D341Med (cell line): ENCODE measurements around the gene NTRK3.

ENCODE experiments used
- DNase-seq: peaks from one replicate; pipeline ENCODE4 v3.0.0; 2012; ENCODE audit warnings: low spot score

NTRK3 gene

DNA sequence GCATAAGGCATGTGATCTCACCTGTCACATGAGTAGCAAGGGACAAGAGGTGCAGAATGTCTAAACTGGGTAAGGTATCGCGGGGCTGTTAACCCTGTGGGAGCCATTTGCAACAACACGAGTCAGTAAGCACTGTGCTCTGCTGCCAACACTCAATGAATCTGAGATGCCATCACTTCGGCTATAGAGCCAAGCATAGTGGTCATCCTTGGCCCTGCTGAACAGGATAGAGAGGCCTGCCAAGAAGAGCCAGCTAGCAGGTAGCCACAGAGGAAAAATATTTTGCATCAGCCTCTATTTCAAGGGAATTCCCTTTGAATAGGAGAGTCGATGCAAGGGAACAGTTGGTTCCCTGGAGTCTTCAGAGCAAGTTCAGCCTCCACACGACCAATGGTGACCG is 137.8 kb downstream of the NTRK3 start:
- no peak for DNase-seq

GRCh38 chr15:88118035-88118434 is 138.5 kb downstream of the NTRK3 start:
- no peak for DNase-seq

DNA sequence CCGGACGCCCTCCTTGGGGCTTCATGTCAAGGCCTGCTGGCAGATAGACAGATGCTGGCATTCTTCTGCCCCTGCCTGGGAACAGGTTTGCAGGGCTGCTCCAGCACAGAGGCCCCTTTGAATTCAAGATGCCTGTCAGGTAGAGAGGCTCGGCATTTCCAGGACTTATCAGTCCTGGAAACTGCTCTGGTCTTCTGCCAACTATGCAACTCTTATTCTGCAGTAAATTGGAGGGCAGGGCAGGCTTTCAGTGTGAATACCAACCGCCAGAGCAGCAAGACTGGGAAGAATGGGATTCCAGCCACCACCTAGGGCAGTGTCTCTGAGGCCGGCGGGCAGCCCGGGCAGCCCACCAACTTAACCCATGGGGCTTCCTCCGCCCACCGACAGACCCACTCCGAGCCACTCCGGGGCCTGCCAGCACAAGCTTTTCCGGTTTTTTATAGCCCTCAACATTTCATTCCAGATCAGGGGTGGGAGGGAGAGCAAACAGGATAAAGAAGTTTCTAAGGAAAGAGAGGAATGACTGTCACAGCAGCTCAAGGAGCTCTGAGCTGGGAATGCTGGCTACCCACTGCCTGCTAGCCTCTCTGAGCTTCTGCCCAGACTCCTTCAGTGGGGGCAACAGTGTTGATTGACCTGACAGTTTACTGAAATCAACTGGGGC is 140.9 kb downstream of the NTRK3 start:
- DNase-seq = no peak

DNA sequence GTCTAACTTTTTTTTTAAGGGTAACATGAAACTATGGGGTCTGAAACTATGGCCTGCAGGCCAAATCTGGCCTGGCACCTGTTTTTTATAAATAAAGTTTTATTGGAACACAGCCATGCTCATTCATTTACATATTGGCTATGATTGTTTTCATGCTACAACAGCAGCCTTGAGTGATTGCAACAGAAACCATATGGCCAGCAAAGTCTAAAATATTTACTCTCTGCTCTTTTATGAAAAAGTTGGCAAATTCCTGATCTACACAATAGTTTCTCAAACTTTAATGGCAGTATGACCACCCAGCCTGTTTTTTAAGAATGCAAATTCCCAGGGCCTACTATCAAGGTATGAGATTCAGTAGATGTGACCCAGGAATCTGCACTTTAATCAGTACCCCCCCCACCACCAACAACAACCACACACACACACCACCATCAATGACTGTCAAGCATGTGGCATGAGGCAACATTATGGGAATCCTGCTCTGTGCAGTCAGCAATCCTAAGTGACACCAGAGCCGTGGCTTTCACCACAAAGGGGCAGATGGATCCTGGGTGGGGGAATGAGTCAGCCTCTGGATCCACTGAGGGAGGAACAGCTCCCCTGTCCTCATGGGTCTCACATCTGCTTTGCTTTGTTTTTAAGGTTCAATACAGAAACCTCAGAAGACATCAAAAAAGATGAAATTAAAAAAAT is 142.8 kb downstream of the NTRK3 start:
- DNase-seq = no peak

GRCh38 chr15:88108991-88109390 is 147.5 kb downstream of the NTRK3 start:
- no peak for DNase-seq

- DNase-seq = no peak
These were observed 148.1 kb downstream of the NTRK3 start for GRCh38 chr15:88108477-88108876.

- no peak for DNase-seq
These were observed 150.5 kb downstream of the NTRK3 start for GRCh38 chr15:88106074-88106473.

DNA sequence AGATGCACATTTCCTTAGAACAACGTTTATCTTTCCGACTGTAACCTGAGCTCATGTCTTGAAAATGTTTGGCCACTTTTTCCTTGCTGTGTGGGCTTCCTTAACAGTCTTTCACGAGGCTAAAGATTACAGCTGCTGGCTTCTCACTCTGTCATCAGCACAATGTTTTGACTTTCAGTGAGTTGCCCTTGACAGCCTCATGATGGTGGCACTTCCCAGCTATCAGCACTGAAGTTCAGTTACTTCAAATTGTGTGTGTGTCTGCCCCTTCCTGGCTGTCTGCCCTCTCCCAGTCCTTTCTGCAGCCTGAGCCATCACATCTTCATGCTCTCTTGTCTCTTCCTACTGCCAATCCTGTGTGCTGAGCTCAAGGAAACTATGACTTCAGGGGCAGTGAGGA is 152.2 kb downstream of the NTRK3 start:
- DNase-seq = no peak

DNA sequence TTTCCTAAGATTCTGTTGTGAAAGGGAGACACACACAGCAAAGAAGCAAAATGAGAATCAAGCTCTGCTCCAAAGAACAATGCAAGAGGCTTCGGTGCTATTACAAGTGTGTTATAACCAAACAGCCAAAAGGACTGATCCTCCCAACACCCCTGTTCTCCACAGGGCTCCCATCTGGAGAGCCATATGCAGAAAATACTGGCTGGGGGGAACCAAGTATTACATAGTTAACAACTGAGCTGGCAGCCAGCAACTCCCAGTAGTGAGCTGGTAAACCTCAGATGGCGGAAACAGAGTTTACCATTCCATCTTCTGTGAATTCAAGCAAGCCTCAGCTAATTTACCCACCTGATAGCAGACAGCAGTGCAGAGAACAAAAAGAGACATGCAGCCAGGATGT is 156.4 kb downstream of the NTRK3 start:
- DNase-seq = no peak

DNA sequence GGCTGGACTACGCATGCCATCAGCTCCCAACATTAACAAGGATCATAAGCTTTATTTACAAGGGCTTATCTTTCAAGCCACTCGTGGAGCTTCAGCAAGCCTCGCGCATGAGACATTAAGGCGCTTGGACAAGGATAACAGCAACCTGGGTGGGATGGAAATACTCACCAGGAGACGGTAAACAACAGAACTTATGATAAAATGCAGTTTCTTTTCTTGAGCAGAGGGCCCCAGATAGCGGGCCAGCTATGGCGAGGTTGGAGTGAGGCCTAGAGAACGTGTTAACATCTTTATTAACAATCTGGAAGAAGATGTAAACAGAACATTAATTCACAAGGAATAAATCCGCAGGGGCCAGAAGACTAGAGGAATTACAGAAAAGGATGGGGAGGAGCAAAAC is 158.2 kb downstream of the NTRK3 start:
- no peak for DNase-seq

DNA sequence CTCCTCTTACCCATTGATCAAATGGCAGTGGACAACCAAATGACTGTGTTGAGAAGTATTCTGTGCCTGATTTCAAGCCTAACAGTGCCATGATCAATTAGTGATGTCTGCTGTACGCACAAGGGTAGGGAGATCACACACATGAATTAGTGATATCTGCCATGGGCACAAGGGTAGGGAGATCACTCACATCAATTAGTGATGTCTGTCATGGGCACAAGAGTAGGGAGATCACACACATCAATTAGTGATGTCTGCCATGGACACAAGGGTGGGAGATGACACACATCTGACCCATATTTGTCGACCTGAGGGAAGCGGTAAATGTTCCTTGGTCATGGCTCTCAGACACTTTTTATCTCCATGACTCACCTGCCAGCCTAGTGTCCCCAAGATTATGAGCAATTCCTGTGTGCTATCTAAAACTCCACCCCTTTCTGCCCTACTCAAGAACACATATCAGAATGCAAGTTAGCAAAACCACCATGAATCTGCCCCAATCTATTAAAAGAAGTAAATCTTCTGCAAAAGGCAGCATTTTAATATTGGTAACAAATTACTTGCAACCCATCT is 165.0 kb downstream of the NTRK3 start:
- DNase-seq = no peak

DNA sequence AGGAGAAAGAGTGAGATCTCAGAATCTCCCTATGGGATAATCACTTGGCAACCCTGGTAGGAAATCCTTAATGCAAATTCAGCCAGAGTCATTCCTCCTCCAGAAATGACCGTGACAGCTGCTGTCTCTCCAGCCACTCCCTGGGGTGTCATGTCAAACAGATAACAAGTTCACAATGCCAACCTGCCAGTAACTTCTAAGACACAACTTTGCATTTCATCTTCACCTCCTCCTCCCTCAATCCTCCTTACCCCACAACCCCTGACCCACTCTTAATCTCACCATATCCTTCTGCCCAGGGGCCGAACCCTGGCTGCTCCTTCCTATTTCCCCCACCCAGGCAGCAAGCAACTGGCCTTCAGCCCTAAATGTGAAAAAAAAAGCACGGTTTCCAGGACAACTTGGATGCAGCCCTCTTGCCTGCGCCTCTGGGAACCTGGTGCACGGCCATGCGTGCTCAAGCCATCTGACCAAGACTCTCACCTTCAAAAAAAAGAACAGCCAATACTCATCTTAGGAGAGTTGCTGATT is 166.0 kb downstream of the NTRK3 start:
- DNase-seq = no peak

GRCh38 chr15:88089731-88090130 is 166.8 kb downstream of the NTRK3 start:
- DNase-seq = no peak

DNA sequence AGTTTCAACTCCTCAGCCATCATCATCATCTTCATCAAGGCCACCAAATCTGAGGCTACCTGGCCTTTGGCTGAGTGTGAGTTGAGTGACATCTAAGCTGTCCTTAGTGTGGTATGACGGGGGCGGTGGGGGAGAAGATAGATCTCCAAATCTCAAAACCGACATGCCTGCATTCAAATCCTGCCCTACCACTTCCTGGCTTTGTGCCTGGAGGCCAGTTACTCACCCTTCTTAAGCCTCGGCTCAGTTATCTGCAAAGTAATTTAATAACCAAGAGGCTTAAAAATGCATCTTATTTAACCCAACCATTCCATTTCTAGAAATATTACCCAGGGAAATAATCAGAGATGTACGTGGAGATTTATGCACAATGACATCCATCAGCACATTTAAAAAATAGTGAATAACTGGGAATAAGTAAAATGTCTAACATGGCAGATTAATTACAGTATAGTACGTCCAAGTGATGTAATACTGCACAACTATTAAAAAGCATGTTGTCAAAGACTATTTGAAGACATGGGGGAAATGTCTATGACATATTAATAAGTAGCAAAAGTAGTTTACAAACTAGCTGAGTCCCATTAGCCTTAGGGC is 167.4 kb downstream of the NTRK3 start:
- no peak for DNase-seq

GRCh38 chr15:88083811-88084760 is 172.5 kb downstream of the NTRK3 start:
- no peak for DNase-seq

DNA sequence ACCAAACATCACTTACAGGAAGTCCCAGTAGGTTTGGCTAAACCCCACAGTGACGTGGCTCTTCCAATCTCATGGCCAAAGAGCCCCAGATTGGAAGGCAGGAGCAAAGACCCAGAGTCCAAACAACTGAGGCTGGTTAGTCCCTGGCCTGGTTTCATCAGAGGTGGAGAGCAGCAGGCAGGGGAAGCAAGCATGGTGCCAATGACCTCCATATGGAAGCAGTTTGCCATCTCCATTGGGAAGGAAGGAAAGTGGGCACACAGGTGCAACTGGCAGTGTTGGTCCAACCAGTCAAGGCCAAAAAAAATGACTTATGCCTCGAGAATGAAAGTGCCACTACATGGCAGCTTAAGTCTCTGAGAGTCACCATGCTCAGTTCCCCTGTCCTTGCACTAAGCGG is 175.9 kb downstream of the NTRK3 start:
- no peak for DNase-seq

DNA sequence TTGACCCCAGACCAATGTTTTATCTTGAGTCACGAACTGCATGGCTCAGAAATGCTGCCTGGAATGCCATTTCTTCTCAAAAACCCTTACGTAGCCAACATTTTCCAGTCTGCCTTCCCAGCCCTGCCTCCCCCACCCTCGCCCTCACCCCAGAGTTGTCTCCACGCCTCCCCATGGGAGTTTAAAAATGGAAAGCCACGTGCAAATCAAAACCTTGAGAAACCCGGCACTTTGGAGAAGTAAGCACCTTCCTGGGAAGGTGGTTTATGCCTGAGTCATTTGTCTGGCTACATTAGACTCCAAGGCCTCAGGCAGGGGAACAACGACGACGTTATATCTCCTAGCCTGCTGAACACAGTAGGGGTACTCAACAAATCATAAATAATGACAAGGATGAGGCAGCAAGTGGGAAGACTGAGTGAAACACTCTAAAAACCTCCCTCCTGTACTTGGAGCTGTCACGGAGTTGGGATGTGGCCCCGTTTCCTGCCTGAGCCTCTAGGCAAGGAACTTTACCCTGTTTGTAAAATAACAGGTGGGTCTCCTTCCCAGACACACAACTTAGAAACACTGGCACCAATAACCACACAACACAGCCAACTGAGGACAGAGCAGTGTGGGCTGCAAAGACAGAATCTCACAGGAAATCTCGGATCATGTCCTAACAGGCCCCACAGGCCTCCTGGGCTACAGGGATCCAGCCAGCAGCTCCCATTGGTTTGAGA is 179.1 kb downstream of the NTRK3 start:
- no peak for DNase-seq

GRCh38 chr15:88076328-88076727 is 180.2 kb downstream of the NTRK3 start:
- DNase-seq = no peak

GRCh38 chr15:88075102-88075501 is 181.4 kb downstream of the NTRK3 start:
- DNase-seq = no peak

- DNase-seq = no peak
These were observed 182.2 kb downstream of the NTRK3 start for GRCh38 chr15:88074386-88074785.

GRCh38 chr15:88073391-88073691 is 183.2 kb downstream of the NTRK3 start:
- DNase-seq = no peak
